Measurements from ENCODE around the gene ARHGEF25. TPM values are rescaled to one million over a fixed set of nuclear protein-coding genes. Genes with fewer than 3 reads are reported as not detected.

The ARHGEF25 gene
- total RNA-seq, 3 donors from 2014 or later (not counting 1 experiment from before 2014, with no cell fraction given) = 3.1 to 6.5 (median 5.1) TPM

DNA sequence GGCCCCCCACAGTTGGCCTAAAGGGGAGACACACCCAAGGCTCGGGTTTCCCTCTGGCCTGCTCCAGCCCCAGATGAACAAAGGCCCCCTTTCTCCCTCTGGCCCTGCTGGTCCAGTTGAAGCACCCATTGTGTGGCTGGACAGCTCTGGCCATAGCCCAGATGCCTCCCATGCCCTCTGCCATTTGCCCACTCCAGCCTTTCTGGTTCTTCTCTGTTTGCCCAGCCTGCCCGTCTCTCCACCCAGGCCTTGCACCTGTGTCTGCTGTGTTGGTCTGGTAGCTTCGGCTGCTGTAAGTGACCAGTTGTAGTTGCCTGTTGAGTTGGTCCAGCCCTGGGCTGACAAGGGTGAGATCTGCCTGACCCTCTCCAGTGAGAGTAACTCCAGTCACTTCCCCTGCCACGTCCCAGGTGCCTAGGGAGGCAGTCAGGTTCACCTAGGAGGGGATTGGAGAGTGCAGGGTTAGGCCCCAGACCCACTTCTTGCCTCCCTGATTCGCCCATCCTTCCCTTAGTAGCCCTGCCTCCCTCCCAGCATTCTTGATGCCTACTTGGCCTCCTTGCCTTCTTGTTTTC, 18.7 kb downstream of the ARHGEF25 start:
- Histone ChIP-seq H3K27me3 (ENCODE audit: control insufficient read depth, insufficient read depth, low read length) (peaks cover 70% of the 10 kb centered on the region), H3K27ac (ENCODE audit: low read length) (no peak overlapping the region), H3K4me1 (ENCODE audit: control insufficient read depth, insufficient read depth, low read length) (peaks cover 27% of the 10 kb centered on the region), H3K4me3 (ENCODE audit: low read length) (no peak overlapping the region), H3K9me3 (ENCODE audit: control insufficient read depth, insufficient read depth, low read length) (no peaks in the 10 kb centered on the region), H3K36me3 (ENCODE audit: control insufficient read depth, insufficient read depth, low read length) (no peaks in the 10 kb centered on the region)
- TF ChIP-seq, protein P1, sequence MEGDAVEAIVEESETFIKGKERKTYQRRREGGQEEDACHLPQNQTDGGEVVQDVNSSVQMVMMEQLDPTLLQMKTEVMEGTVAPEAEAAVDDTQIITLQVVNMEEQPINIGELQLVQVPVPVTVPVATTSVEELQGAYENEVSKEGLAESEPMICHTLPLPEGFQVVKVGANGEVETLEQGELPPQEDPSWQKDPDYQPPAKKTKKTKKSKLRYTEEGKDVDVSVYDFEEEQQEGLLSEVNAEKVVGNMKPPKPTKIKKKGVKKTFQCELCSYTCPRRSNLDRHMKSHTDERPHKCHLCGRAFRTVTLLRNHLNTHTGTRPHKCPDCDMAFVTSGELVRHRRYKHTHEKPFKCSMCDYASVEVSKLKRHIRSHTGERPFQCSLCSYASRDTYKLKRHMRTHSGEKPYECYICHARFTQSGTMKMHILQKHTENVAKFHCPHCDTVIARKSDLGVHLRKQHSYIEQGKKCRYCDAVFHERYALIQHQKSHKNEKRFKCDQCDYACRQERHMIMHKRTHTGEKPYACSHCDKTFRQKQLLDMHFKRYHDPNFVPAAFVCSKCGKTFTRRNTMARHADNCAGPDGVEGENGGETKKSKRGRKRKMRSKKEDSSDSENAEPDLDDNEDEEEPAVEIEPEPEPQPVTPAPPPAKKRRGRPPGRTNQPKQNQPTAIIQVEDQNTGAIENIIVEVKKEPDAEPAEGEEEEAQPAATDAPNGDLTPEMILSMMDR (IDR thresholded peaks at IDR 0.05) = no peak
- H3K27me3 Mint-ChIP-seq (ENCODE audit: low read depth in 2 of 2) = peaks cover 66 to 81% of the 10 kb centered on the region in 2 donors
- intact Hi-C loops (cut with micrococcal nuclease) = no loop called here
- no peaks in the 10 kb centered on the region for H3K36me3 Mint-ChIP-seq
- DNase-seq (no peak), ATAC-seq (no peak)
- H3K9me3 Mint-ChIP-seq = no peaks in the 10 kb centered on the region
- no peak overlapping the region for H3K27ac Mint-ChIP-seq
- WGBS (ENCODE audit: insufficient coverage) = 81% methylated on average over 5 of the region's 5 CpGs
- peaks cover 9 to 31% of the 10 kb centered on the region in 2 donors for H3K4me1 Mint-ChIP-seq
- no peak overlapping the region for H3K4me3 Mint-ChIP-seq

DNA sequence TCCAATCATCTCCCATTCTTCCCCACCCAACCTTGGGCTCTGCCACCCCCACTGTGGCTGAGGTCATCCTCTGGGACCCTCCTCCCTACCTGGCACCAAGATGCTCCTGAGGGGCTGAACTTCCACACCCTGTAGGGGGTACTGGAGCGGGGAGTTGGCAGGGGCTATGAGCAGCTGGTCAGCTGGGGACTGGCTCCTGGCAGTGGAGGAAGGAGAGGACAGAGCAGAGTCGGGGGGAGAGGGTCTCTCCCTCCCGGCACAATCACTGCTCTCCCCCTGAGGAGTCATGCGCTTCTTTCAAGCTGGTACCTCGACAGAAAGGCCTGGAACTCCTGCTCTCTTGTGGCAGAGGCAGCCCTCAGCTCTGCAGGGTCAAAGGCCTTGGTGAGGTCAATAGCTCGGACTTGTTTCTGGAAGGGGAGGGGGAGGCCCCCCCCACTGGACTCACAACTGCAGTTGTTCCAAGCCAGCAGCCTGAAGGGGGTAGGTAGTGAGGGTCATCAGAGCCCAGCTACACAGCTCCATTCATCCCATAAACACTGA, 19.7 kb downstream of the ARHGEF25 start:
- 71% methylated on average over 5 of the region's 6 CpGs for WGBS (ENCODE audit: insufficient coverage)
- peaks cover 57 to 73% of the 10 kb centered on the region in 2 donors for H3K27me3 Mint-ChIP-seq (ENCODE audit: low read depth in 2 of 2)
- TF ChIP-seq, protein P1 (IDR thresholded peaks at IDR 0.05) = no peak
- H3K4me3 ChIP-seq (ENCODE audit: low read length) = no peak overlapping the region
- peak overlapping the region; percentile 2 for H3K4me3 Mint-ChIP-seq
- H3K27me3 ChIP-seq (ENCODE audit: control insufficient read depth, insufficient read depth, low read length) = peaks cover 62% of the 10 kb centered on the region
- H3K9me3 ChIP-seq (ENCODE audit: control insufficient read depth, insufficient read depth, low read length) = no peaks in the 10 kb centered on the region
- no peaks in the 10 kb centered on the region for H3K36me3 ChIP-seq (ENCODE audit: control insufficient read depth, insufficient read depth, low read length)
- intact Hi-C loops (cut with micrococcal nuclease) = no loop called here
- H3K9me3 Mint-ChIP-seq = no peaks in the 10 kb centered on the region
- no peak for DNase-seq
- peaks cover 27% of the 10 kb centered on the region for H3K4me1 ChIP-seq (ENCODE audit: control insufficient read depth, insufficient read depth, low read length)
- H3K36me3 Mint-ChIP-seq = no peaks in the 10 kb centered on the region
- peaks cover 9 to 31% of the 10 kb centered on the region in 2 donors for H3K4me1 Mint-ChIP-seq
- no peak overlapping the region for H3K27ac ChIP-seq (ENCODE audit: low read length)
- no peak overlapping the region for H3K27ac Mint-ChIP-seq
- ATAC-seq = no peak

DNA sequence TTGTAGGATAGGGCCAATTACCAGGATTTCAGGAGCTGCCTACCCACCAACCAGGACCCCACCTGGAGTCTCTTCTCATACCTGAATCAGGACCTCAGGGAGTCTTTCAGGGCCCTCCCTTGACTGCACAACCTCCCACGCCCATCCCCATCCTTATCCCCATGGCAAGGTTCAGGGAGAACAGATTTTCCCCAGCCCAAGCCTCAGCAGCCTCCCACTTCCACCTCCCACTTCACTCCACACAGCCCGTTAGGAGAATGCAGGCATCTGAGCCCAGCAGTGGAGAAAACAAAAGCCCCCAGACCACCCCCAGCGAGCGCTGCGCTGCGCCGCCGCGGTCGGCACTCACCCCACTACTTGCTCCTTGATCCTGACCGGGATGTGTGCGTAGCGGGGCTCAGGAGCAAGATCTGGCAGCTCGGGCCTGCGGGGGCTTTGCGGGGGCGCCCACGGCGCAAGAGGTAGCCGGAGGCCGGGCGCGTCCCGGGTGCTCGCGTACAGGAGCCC, 20.4 kb downstream of the ARHGEF25 start:
- Mint-ChIP-seq H3K4me3 (peak overlapping the region; percentile 49), H3K27me3 (ENCODE audit: low read depth in 2 of 2) (peaks cover 50 to 66% of the 10 kb centered on the region in 2 donors), H3K36me3 (no peaks in the 10 kb centered on the region), H3K27ac (peak overlapping the region in 1 of 2 donors; percentile 75), H3K9me3 (no peaks in the 10 kb centered on the region), H3K4me1 (peaks cover 9 to 31% of the 10 kb centered on the region in 2 donors)
- TF ChIP-seq, protein P1 (IDR thresholded peaks at IDR 0.05) = no peak
- Histone ChIP-seq H3K4me1 (ENCODE audit: control insufficient read depth, insufficient read depth, low read length) (peaks cover 27% of the 10 kb centered on the region), H3K36me3 (ENCODE audit: control insufficient read depth, insufficient read depth, low read length) (no peaks in the 10 kb centered on the region), H3K27ac (ENCODE audit: low read length) (no peak overlapping the region), H3K9me3 (ENCODE audit: control insufficient read depth, insufficient read depth, low read length) (no peaks in the 10 kb centered on the region), H3K4me3 (ENCODE audit: low read length) (no peak overlapping the region), H3K27me3 (ENCODE audit: control insufficient read depth, insufficient read depth, low read length) (peaks cover 55% of the 10 kb centered on the region)
- ATAC-seq (no peak), DNase-seq (no peak)
- 13% methylated on average over 26 of the region's 26 CpGs for WGBS (ENCODE audit: insufficient coverage)
- intact Hi-C loops (cut with micrococcal nuclease) = loop anchor here (2.0 kb wide), 1 partner anchor 49 kb away; no protein-coding TSS in a partner anchor

Measured in natural killer cell (primary cell).